ENCODE results near the gene CYP1A2. TPM values are rescaled to one million over a fixed set of nuclear protein-coding genes. Genes with fewer than 3 reads are reported as not detected.
"Not testable (repeated sequence)": the region's sequence is repeated elsewhere in the genome, so short reads cannot be mapped to it uniquely, and the experiment has no call there.

CYP1A2 gene
- total and polyA plus RNA-seq, 9 of the 15 experiments (the other 6 are each of a cell fraction or from before 2014, with no cell fraction given) = not detected

GRCh38 chr15:74729372-74729771 lies 19.3 kb upstream of the CYP1A2 start:
- DNase-seq (ENCODE audit: extremely low read depth in 1 of 4, low spot score in 3 of 4); ATAC-seq; H3K9ac ChIP-seq (ENCODE audit: insufficient read depth in 1 of 2, low read depth in 2 of 2, low read length in 2 of 2); H4K20me1 ChIP-seq (replicated peaks; ENCODE audit: control insufficient read depth, insufficient read depth, low read length); H3K4me3 ChIP-seq; H3K79me2 ChIP-seq (ENCODE audit: control insufficient read depth, insufficient read depth, low read length); H3K36me3 ChIP-seq (ENCODE audit: control insufficient read depth, insufficient read depth, low read length); CTCF ChIA-PET (ENCODE audit: low intra/inter-chr PET ratio); POLR2A ChIA-PET; H3K4me2 ChIP-seq (ENCODE audit: insufficient read depth, low read length); BruUV-seq (replicated peaks); H2AFZ ChIP-seq (ENCODE audit: low read depth, low read length); H3K27ac ChIP-seq (ENCODE audit: extremely low read depth, low read depth, low read length); H3K9me3 ChIP-seq (replicated peaks; ENCODE audit: control insufficient read depth, insufficient read depth, low read depth, low read length); H3K9me1 ChIP-seq (ENCODE audit: control insufficient read depth, insufficient read depth, low read length); in situ Hi-C loops (cut with MboI); intact Hi-C loops (cut with micrococcal nuclease): not testable (repeated sequence)
- peaks cover 5 to 16% of the 10 kb centered on the region in 2 experiments; a peak in 2 of 5 replicates for H3K4me1 ChIP-seq (replicated peaks in 1 of 2; ENCODE audit: control insufficient read depth in 2 of 2, insufficient read depth in 2 of 2, low read length in 2 of 2)
- FAIRE-seq = peak; percentile 15
- H3K27me3 ChIP-seq (ENCODE audit: control insufficient read depth in 2 of 2, insufficient read depth in 2 of 2, low read length in 2 of 2) = peaks cover 43 to 75% of the 10 kb centered on the region in 2 experiments; a peak in 4 of 5 replicates
- 9% methylated on average over 5 of the region's 6 CpGs for WGBS (ENCODE audit: insufficient coverage, low coverage, missing lambda C conversion rate)
- 0 out of 2 replicates have a peak, but pooled peaks have one; percentile 17 for TF ChIP-seq CBFA2T2 (conservative IDR thresholded peaks at IDR 0.05)

DNA sequence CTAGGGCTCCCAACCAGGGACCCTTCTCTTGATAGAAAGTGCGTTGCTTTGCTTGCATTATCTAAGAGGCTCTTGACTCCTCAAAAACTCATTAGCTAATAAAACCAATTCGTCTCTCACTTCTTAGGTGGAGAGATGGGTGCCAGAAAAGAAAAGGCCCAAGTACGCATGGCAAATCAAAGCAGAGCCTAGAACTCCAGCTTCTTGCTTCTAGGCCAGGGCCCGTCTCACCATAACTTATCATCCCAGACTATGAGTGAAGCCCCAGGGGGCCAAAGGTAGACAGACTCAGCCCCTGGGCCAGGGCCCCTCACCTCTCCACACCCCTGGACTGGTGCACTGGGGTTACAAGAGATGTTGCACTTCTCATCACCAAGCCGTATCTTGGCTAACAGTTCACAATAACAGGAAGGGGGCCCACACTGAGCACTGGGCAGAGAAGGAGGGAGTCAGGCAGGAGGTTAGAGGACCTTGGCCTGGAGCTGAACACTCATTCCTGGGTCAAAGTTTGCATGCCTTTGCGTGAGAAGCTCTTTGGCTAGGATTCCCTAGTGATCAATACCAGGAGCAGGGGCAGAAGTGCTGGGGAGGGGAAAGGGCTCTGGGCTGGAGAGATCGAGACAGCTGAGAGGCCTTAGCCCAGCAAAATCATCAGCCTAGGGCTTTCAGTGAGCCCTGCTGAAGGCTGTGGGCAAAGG lies 17.9 kb upstream of the CYP1A2 start:
- Histone ChIP-seq H3K4me1 (replicated peaks in 1 of 2; ENCODE audit: control insufficient read depth in 2 of 2, insufficient read depth in 2 of 2, low read length in 2 of 2) (peaks cover 5 to 10% of the 10 kb centered on the region in 2 experiments; a peak in 2 of 5 replicates), H3K9ac (ENCODE audit: insufficient read depth in 1 of 2, low read depth in 2 of 2, low read length in 2 of 2) (no peak overlapping the region), H3K9me1 (ENCODE audit: control insufficient read depth, insufficient read depth, low read length) (no peaks in the 10 kb centered on the region), H2AFZ (ENCODE audit: low read depth, low read length) (no peak overlapping the region), H3K27ac (ENCODE audit: extremely low read depth, low read depth, low read length) (no peak overlapping the region), H3K4me2 (ENCODE audit: insufficient read depth, low read length) (no peak overlapping the region), H3K4me3 (no peak overlapping the region), H3K79me2 (ENCODE audit: control insufficient read depth, insufficient read depth, low read length) (no peaks in the 10 kb centered on the region), H3K27me3 (ENCODE audit: control insufficient read depth in 2 of 2, insufficient read depth in 2 of 2, low read length in 2 of 2) (peaks cover 54 to 69% of the 10 kb centered on the region in 2 experiments), H3K36me3 (ENCODE audit: control insufficient read depth, insufficient read depth, low read length) (no peaks in the 10 kb centered on the region), H4K20me1 (replicated peaks; ENCODE audit: control insufficient read depth, insufficient read depth, low read length) (no peaks in the 10 kb centered on the region), H3K9me3 (replicated peaks; ENCODE audit: control insufficient read depth, insufficient read depth, low read depth, low read length) (no peaks in the 10 kb centered on the region)
- DNase-seq (ENCODE audit: extremely low read depth in 1 of 4, low spot score in 3 of 4) (no peak), FAIRE-seq (no peak), ATAC-seq (no peak)
- intact Hi-C loops (cut with micrococcal nuclease) = no loop called here
- TF ChIP-seq ZNF717 (CRISPR knock-in tag; IDR thresholded peaks at IDR 0.05) (no peak), HNRNPH1 (optimal IDR thresholded peaks at IDR 0.05; ENCODE audit: low read depth, low read length) (no peak), CBX5 (IDR thresholded peaks at IDR 0.05; ENCODE audit: borderline replicate concordance, low read depth) (no peak), SAP30 (IDR thresholded peaks at IDR 0.05; ENCODE audit: borderline replicate concordance, insufficient read depth, low read depth, low read length, poor library complexity, severe bottlenecking) (no peak)
- POLR2A ChIA-PET = interaction anchor here (0.6 kb wide), 1 partner anchor 146 kb away, joined by 3 read pairs; no protein-coding TSS in a partner anchor
- in situ Hi-C loops (cut with MboI) = no loop called here
- CTCF ChIA-PET (ENCODE audit: low intra/inter-chr PET ratio) = no interaction called here
- no TSS peak for BruUV-seq (replicated peaks)
- WGBS (ENCODE audit: insufficient coverage, low coverage, missing lambda C conversion rate) = 5% methylated on average over 7 of the region's 7 CpGs

All from K562 (cell line).